GM12874 (cell line): ENCODE data around the gene CRB1.

ENCODE experiments used
- TF ChIP-seq, protein P1 (sequence below): IDR thresholded peaks from 2 replicates; pipeline ENCODE4 v1.5.1; 2011; ENCODE audit warnings: low read depth, mild to moderate bottlenecking, control low read depth, low read length, moderate library complexity; ENCODE audit not compliant: insufficient read depth

The CRB1 gene

DNA sequence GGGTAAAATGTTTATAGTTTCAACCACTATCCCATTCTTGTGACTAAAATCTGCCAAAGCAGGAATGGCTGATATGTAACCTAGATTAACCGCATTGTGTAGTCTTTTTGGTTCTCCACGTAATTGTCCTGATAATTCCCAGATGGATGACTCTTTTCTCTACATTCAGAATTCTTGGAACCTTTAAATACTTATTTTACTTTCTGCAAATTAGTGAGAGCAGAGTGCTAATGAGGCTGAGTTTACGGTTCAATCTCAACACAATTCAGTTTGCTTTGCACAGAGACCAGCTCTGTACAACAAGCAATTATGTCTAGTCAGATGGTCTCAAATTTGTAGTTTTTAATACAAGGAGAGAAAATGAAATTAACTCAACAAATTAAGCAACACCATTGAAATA lies 9.1 kb downstream of the CRB1 start:
- TF ChIP-seq, protein P1, sequence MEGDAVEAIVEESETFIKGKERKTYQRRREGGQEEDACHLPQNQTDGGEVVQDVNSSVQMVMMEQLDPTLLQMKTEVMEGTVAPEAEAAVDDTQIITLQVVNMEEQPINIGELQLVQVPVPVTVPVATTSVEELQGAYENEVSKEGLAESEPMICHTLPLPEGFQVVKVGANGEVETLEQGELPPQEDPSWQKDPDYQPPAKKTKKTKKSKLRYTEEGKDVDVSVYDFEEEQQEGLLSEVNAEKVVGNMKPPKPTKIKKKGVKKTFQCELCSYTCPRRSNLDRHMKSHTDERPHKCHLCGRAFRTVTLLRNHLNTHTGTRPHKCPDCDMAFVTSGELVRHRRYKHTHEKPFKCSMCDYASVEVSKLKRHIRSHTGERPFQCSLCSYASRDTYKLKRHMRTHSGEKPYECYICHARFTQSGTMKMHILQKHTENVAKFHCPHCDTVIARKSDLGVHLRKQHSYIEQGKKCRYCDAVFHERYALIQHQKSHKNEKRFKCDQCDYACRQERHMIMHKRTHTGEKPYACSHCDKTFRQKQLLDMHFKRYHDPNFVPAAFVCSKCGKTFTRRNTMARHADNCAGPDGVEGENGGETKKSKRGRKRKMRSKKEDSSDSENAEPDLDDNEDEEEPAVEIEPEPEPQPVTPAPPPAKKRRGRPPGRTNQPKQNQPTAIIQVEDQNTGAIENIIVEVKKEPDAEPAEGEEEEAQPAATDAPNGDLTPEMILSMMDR: no peak

DNA sequence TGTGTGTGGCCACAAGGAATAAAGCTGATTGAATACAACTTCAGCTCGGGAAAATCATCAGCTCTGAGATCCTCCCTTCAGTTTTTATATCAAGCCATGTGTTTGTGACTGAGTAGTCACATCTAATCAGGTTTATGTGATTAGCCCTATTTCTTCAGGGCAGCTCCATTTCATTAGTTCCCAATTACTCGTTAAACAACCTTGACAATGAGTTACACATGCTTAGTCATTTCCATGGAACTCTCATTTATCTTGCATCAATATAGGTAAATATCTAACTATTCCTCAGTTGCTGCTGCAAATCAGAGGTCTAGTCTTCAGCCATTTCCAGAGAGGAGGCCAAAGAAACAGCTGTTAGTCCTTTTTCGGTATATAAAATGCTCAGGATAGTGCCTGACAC lies 16.3 kb downstream of the CRB1 start:
- TF ChIP-seq, protein P1: no peak

DNA sequence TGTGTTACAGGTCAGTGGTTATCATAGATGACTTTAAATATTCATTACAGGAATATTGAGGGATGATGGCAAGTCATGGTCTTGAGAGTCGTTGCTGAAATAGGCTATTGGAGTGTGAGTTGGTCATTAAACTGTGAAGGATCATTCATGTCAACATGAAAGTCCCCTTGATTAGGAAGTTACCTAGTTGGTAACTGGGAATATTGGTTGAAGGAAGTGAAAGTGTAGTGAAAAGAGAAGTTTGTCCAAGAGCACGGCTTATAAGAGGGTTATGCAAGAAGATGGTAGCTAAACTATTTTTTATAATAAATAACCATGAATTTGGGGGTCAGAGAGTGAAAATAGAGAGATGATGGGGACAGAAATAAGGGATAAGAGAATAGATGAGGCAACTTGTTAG lies 16.9 kb downstream of the CRB1 start:
- TF ChIP-seq, protein P1: no peak

DNA sequence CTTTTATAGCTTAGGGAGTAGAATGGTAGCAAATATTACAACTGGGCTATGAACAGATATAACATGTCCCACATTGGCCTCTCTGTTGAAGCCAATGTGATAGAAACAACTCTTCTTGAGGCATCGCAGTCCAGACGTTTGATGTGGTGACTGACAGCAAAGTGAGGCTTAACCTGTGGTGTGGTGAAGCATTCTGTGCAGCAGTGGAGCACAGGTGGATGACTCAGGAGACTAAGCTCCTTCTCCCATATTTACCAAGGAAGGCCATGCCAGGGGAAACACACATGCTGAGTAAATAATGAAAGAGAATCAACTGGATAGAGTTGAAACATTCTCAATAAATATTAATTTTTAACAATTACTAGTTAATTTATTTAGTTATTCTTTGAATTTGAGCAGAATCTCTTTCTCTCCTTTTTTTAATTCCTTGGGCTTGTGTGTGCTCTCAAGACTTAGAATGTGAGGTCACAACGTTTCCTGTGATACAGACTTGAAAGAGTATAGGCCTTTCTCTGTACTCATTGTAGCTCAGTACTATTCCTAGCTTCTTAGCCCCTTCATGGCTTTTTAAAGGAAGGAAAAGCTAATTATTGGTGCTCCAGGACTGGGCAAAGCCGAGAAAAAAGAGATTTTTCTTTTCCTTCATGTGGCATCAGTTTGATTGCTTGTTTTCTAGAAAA lies 17.6 kb downstream of the CRB1 start:
- TF ChIP-seq, protein P1: no peak

DNA sequence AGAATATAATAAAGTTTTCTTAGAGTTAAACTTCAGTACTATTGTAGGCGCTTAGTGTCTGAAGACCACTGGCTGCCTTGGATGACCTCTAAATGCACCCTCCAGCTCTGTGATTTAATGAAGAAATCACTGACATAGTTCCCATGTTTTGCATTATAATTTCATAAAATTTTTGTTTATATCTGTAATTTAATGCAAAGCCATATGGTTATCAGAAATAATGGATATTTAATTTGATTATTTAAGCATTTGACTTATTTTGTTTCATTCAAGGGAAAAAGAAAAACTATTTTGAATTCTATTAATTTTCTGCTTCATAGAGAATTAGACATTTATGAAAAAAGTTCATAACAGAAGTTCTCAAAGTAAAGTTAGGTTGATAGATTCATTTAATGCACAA lies 18.6 kb downstream of the CRB1 start:
- TF ChIP-seq, protein P1: no peak

DNA sequence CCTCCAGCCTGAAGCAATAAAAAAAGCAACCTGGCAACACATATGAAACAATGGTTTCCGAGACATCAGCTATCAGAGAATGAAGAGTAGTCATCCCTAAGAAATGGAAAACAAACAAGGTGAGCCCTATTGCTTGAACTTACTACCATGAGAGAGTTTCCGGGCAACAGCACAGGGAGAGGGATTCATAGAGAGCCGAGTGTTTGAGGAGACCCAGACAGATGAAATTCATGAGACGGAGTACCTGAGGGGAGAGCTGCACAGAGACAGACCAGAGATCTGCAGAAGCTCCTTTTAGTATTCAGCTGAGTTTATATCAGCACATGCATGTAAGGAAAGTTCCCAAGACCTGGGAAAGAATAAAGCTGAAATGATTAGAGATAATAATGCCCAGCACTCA lies 19.8 kb downstream of the CRB1 start:
- TF ChIP-seq, protein P1: no peak

DNA sequence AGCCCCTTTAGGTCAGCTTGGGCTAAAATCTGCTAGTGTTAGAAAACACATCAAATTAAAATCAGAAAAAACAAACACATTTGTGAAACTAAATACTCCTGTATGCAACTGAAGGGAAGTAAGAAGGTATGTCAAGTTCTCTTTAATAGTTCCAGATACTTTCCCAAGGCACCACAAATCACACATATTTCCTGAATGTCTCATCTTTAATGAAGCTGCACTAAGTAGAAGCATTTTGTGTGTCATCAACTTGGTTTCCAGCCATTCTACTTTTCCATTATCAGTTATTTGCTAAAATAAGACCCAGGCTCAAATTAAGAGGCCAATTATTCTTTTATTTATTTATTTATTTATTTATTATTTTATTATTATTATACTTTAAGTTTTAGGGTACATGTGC lies 34.7 kb downstream of the CRB1 start:
- TF ChIP-seq, protein P1: no peak

DNA sequence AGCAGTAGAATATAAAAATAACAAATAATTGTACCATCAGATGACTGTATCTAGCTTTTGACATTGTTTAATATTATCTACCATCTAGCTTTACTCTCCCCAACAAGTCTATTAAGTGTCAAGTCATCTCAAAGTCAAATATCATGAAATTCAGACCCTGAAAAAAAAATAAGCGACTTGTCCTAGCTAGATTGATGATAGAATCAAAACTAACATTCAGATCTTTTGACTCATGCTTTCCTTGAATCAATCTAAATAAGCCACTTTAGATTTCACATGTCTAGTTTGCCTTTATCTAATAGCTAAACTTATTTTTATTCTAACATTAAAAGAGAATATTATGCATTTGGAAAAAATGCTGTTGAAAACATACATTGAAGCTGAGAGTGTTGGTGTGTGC lies 35.4 kb downstream of the CRB1 start:
- TF ChIP-seq, protein P1: no peak
